OCI-LY1 (cell line): Measurements from ENCODE around the gene DLG5.

Source experiments
- H2AFZ ChIP-seq: fragments of 200-600 bp; sonication (generic), shearing (Covaris generic); 2 replicates; pipeline ENCODE4 v1.6.0; 2014; ENCODE audit warnings: antibody characterized with exemption, mild to moderate bottlenecking, low read length
- H3F3A ChIP-seq: fragments of 200-600 bp; sonication (generic), shearing (Covaris generic); 2 replicates; pipeline ENCODE4 v1.6.0; 2014; ENCODE audit warnings: mild to moderate bottlenecking, antibody characterized with exemption, low read length, moderate library complexity; ENCODE audit not compliant: insufficient read depth
- H3K27ac ChIP-seq: fragments of 200-600 bp; sonication (generic); 2 replicates; pipeline ENCODE4 v1.5.1; 2014; ENCODE audit warnings: low read length, mixed run types, mild to moderate bottlenecking, low read depth; ENCODE audit not compliant: poor library complexity, severe bottlenecking
- H3K27me3 ChIP-seq: fragments of 200-600 bp; sonication (generic); 2 replicates; pipeline ENCODE4 v1.6.0; 2014; ENCODE audit warnings: antibody characterized with exemption, mild to moderate bottlenecking, low read length, moderate library complexity; ENCODE audit not compliant: insufficient read depth
- H3K36me3 ChIP-seq: fragments of 200-600 bp; sonication (generic); 2 replicates; pipeline ENCODE4 v1.6.1; 2014; ENCODE audit warnings: mild to moderate bottlenecking, antibody characterized with exemption, low read length, moderate library complexity, mixed read lengths; ENCODE audit not compliant: insufficient read depth
- H3K4me1 ChIP-seq: fragments of 200-600 bp; sonication (generic); 2 replicates; pipeline ENCODE4 v1.5.1; 2014; ENCODE audit warnings: mild to moderate bottlenecking, low read length, moderate library complexity; ENCODE audit not compliant: insufficient read depth, severe bottlenecking
- H3K4me2 ChIP-seq: fragments of 200-600 bp; sonication (generic), shearing (Covaris generic); 2 replicates; pipeline ENCODE4 v1.6.1; 2014; ENCODE audit warnings: low read length
- H3K4me3 ChIP-seq: fragments of 200-600 bp; sonication (generic); 2 replicates; pipeline ENCODE4 v1.5.1; 2014; ENCODE audit warnings: low read length, low read depth, mild to moderate bottlenecking, mixed read lengths; ENCODE audit not compliant: poor library complexity, severe bottlenecking
- H3K79me2 ChIP-seq: fragments of 200-600 bp; shearing (Covaris generic); 2 replicates; pipeline ENCODE4 v1.6.1; 2016; ENCODE audit warnings: mixed run types, low read length, mixed read lengths; ENCODE audit not compliant: insufficient read depth
- H3K9ac ChIP-seq: fragments of 200-600 bp; sonication (generic), shearing (Covaris generic); 2 replicates; pipeline ENCODE4 v1.6.1; 2014; ENCODE audit warnings: mild to moderate bottlenecking, low read length, mixed read lengths
- H3K9me2 ChIP-seq: fragments of 200-600 bp; sonication (generic), shearing (Covaris generic); 2 replicates; pipeline ENCODE4 v1.6.1; 2014; ENCODE audit warnings: low read depth, mild to moderate bottlenecking, low read length, mixed read lengths
- H3K9me3 ChIP-seq: fragments of 200-600 bp; shearing (Covaris generic); 2 replicates; pipeline ENCODE4 v1.6.1; 2014; ENCODE audit warnings: low read length, mixed read lengths
- H4K20me1 ChIP-seq: fragments of 200-600 bp; sonication (generic), shearing (Covaris generic); 2 replicates; pipeline ENCODE4 v1.6.0; 2016; ENCODE audit warnings: mild to moderate bottlenecking, low read length; ENCODE audit not compliant: insufficient read depth
- EZH2 ChIP-seq: fragments of 200-600 bp; sonication (generic), shearing (Covaris generic); IDR thresholded peaks from 2 replicates; pipeline ENCODE4 v1.8.0; 2017; ENCODE audit warnings: borderline replicate concordance, mixed run types, mild to moderate bottlenecking, antibody characterized with exemption, low read length, moderate library complexity, mixed read lengths
- TF ChIP-seq, protein P1 (sequence below): fragments of 200-600 bp; sonication (generic), shearing (Covaris generic); IDR thresholded peaks from 2 replicates; pipeline ENCODE4 v1.5.1; 2017; ENCODE audit warnings: mild to moderate bottlenecking, antibody characterized with exemption, low read length, moderate library complexity, mixed read lengths

DLG5 gene

DNA sequence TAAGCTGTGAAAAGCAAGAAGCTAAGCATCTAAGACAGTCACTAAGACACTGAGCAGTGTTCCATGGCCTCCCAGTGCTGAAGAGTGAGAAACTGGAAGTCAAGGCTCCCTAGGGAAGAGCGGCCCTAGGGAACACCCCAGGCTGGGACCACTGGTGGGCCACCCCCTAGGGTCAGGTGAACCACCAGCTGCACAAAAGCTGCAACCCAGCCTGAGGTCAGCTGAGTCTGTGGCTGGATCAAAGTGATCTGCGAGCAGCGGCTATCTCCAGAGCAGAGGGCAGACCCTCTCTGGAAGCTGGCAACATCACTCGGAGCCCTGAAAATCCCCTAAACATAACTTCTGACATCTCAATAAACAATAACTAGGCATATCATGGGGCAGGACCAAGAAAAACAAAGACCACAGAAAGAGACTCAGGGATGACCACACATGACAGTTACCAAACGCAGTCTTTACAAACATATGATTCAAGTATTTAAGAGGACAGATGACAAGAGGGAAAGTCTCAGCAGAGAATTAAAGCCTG is 125.8 kb downstream of the DLG5 start:
- Histone ChIP-seq H3K9me3 (no peaks in the 10 kb centered on the region), H3K9ac (no peak overlapping the region), H2AFZ (no peak overlapping the region), H3K79me2 (no peaks in the 10 kb centered on the region), H3K9me2 (no peaks in the 10 kb centered on the region), H3K4me1 (no peaks in the 10 kb centered on the region), H3K4me2 (no peak overlapping the region), H4K20me1 (no peaks in the 10 kb centered on the region), H3F3A (no peaks in the 10 kb centered on the region), H3K27me3 (0 out of 2 replicates have a peak, but pooled peaks cover 3% of the 10 kb centered on the region), H3K36me3 (no peaks in the 10 kb centered on the region), H3K4me3 (no peak overlapping the region), H3K27ac (no peak overlapping the region)
- no peak for TF ChIP-seq EZH2
- TF ChIP-seq, protein P1, sequence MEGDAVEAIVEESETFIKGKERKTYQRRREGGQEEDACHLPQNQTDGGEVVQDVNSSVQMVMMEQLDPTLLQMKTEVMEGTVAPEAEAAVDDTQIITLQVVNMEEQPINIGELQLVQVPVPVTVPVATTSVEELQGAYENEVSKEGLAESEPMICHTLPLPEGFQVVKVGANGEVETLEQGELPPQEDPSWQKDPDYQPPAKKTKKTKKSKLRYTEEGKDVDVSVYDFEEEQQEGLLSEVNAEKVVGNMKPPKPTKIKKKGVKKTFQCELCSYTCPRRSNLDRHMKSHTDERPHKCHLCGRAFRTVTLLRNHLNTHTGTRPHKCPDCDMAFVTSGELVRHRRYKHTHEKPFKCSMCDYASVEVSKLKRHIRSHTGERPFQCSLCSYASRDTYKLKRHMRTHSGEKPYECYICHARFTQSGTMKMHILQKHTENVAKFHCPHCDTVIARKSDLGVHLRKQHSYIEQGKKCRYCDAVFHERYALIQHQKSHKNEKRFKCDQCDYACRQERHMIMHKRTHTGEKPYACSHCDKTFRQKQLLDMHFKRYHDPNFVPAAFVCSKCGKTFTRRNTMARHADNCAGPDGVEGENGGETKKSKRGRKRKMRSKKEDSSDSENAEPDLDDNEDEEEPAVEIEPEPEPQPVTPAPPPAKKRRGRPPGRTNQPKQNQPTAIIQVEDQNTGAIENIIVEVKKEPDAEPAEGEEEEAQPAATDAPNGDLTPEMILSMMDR = no peak

GRCh38 chr10:77800320-77800719 is 126.2 kb downstream of the DLG5 start:
- H4K20me1 ChIP-seq = no peaks in the 10 kb centered on the region
- no peaks in the 10 kb centered on the region for H3K36me3 ChIP-seq
- H3K9me3 ChIP-seq = no peaks in the 10 kb centered on the region
- no peaks in the 10 kb centered on the region for H3K9me2 ChIP-seq
- H3K4me1 ChIP-seq = no peaks in the 10 kb centered on the region
- H2AFZ ChIP-seq = no peak overlapping the region
- no peak overlapping the region for H3K4me2 ChIP-seq
- no peak overlapping the region for H3K4me3 ChIP-seq
- H3K79me2 ChIP-seq = no peaks in the 10 kb centered on the region
- H3K27me3 ChIP-seq = 0 out of 2 replicates have a peak, but pooled peaks cover 3% of the 10 kb centered on the region
- H3K27ac ChIP-seq = no peak overlapping the region
- H3K9ac ChIP-seq = no peak overlapping the region
- TF ChIP-seq EZH2 = no peak
- TF ChIP-seq, protein P1 = no peak
- no peaks in the 10 kb centered on the region for H3F3A ChIP-seq

- TF ChIP-seq EZH2 = no peak
- TF ChIP-seq, protein P1 = no peak
- H3K4me2 ChIP-seq = no peak overlapping the region
- H3K27me3 ChIP-seq = 0 out of 2 replicates have a peak, but pooled peaks cover 3% of the 10 kb centered on the region
- H3K4me3 ChIP-seq = no peak overlapping the region
- H3F3A ChIP-seq = no peaks in the 10 kb centered on the region
- no peaks in the 10 kb centered on the region for H3K9me3 ChIP-seq
- no peaks in the 10 kb centered on the region for H3K79me2 ChIP-seq
- no peaks in the 10 kb centered on the region for H3K4me1 ChIP-seq
- H3K27ac ChIP-seq = no peak overlapping the region
- H3K9ac ChIP-seq = no peak overlapping the region
- no peaks in the 10 kb centered on the region for H4K20me1 ChIP-seq
- H3K36me3 ChIP-seq = no peaks in the 10 kb centered on the region
- H2AFZ ChIP-seq = no peak overlapping the region
- H3K9me2 ChIP-seq = no peaks in the 10 kb centered on the region
Observed at GRCh38 chr10:77799352-77799751, 127.2 kb downstream of the DLG5 start.
